Tibial artery (tissue), 4 donors: ENCODE results near the gene OR7A5.

Experiments
- DNase-seq, 2 donors: peaks; one replicate each; pipeline ENCODE4 v3.0.0-alpha.2; 2019
- H3K27ac ChIP-seq, 2 donors: fragments of 200-600 bp; sonication (generic) in 1 of 2; 1 replicate in 1 of 2; 2 replicates in 1 of 2; pipeline ENCODE4 v1.5.1; 2018 to 2019; ENCODE audit warnings: mild to moderate bottlenecking in 1 of 2
- H3K27me3 ChIP-seq, 2 donors: fragments of 200-600 bp; sonication (generic) in 1 of 2; one replicate each; pipeline versions ENCODE4 v1.5.1 to v1.6.0; 2016 to 2019
- H3K36me3 ChIP-seq, 3 donors: fragments of 200-600 bp; sonication (generic) in 2 of 3; one replicate each; pipeline ENCODE4 v1.5.1; 2016 to 2019; ENCODE audit warnings: mild to moderate bottlenecking in 2 of 3
- H3K4me1 ChIP-seq, 4 donors: fragments of 200-600 bp; sonication (generic) in 2 of 4; 1 replicate in 3 of 4; 2 replicates in 1 of 4; pipeline ENCODE4 v1.5.1; 2016 to 2019
- H3K4me3 ChIP-seq, 2 donors: fragments of 200-600 bp; sonication (generic) in 1 of 2; 1 replicate in 1 of 2; 2 replicates in 1 of 2; pipeline ENCODE4 v1.5.1; 2018 to 2019; ENCODE audit warnings: mild to moderate bottlenecking in 2 of 2
- H3K9me3 ChIP-seq, 3 donors: fragments of 200-600 bp; sonication (generic) in 1 of 3; one replicate each; pipeline ENCODE4 v1.5.1; 2016 to 2019
- intact Hi-C: fragments of 100-400 bp; cut with DNase I; formaldehyde crosslinking; loops from one replicate; pipeline ENCODE4 v1.15.0; 2023; ENCODE audit warnings: low total_unique reads
- TF ChIP-seq, protein P1 (sequence below), 2 experiments: fragments of 200-600 bp in 1 of 2; fragments of 450-650 bp in 1 of 2; IDR thresholded peaks; one replicate each; pipeline ENCODE4 v1.5.1; 2017 to 2019; ENCODE audit warnings: antibody characterized with exemption in 2 of 2, mild to moderate bottlenecking in 1 of 2, moderate library complexity in 1 of 2

Gene OR7A5

GRCh38 chr19:14843169-14843568 lies 8.2 kb upstream of the OR7A5 start:
- H3K27ac ChIP-seq, result no peak overlapping the region
- H3K27me3 ChIP-seq, result peaks cover 0 to 9% of the 10 kb centered on the region in 2 donors
- H3K9me3 ChIP-seq, result no peaks in the 10 kb centered on the region
- H3K36me3 ChIP-seq, result no peaks in the 10 kb centered on the region
- no peaks in the 10 kb centered on the region for H3K4me1 ChIP-seq
- TF ChIP-seq, protein P1, sequence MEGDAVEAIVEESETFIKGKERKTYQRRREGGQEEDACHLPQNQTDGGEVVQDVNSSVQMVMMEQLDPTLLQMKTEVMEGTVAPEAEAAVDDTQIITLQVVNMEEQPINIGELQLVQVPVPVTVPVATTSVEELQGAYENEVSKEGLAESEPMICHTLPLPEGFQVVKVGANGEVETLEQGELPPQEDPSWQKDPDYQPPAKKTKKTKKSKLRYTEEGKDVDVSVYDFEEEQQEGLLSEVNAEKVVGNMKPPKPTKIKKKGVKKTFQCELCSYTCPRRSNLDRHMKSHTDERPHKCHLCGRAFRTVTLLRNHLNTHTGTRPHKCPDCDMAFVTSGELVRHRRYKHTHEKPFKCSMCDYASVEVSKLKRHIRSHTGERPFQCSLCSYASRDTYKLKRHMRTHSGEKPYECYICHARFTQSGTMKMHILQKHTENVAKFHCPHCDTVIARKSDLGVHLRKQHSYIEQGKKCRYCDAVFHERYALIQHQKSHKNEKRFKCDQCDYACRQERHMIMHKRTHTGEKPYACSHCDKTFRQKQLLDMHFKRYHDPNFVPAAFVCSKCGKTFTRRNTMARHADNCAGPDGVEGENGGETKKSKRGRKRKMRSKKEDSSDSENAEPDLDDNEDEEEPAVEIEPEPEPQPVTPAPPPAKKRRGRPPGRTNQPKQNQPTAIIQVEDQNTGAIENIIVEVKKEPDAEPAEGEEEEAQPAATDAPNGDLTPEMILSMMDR (IDR thresholded peaks at IDR 0.05), result no peak
- no peak for DNase-seq
- H3K4me3 ChIP-seq, result no peak overlapping the region
- intact Hi-C loops, result no loop called here

DNA sequence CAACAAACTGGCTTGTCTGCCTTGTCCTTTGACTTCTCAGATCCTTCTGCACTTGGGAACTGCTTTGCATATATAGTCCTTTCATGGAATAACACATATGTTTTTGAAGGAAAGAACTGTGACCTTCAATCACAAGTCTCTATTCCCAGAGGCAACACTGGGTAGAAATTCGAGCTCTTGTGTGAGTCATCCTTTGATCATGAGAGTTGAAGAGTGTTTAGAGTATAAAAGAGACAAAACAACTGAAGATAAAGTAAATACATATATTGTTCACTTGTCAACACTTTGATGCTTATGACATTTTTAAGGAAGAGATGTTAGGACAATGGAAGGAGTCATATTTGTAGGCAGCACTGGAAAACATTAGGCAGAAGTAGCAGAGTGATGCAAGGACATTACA lies 5.2 kb upstream of the OR7A5 start:
- no peaks in the 10 kb centered on the region for H3K9me3 ChIP-seq
- H3K36me3 ChIP-seq, result no peaks in the 10 kb centered on the region
- no peak for DNase-seq
- no peak overlapping the region for H3K4me3 ChIP-seq
- H3K4me1 ChIP-seq, result no peaks in the 10 kb centered on the region
- no peak overlapping the region for H3K27ac ChIP-seq
- intact Hi-C loops, result no loop called here
- TF ChIP-seq, protein P1 (IDR thresholded peaks at IDR 0.05), result no peak
- H3K27me3 ChIP-seq, result peaks cover 0 to 9% of the 10 kb centered on the region in 2 donors

DNA sequence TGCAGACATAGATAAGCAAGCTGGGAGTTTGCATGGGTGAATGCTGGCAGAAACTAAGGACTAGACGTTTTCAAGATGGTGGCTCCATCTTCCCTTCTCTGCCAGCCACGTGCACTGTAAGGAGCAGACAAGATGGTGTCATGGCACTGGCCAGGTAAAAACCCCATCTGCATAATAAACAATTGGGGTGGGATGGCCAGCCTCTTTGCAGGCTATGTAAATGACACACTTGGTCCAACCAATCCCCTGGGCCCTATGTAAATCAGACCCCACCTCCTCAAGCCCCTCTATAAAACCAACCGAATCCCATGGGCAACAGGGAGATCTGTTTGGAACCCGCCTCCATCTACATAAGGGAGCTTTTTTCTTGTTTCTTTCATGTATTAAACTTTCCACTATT lies 2.4 kb upstream of the OR7A5 start:
- Histone ChIP-seq H3K9me3 (no peaks in the 10 kb centered on the region), H3K27me3 (peaks cover 0 to 4% of the 10 kb centered on the region in 2 donors), H3K4me1 (no peaks in the 10 kb centered on the region), H3K4me3 (no peak overlapping the region), H3K36me3 (no peaks in the 10 kb centered on the region), H3K27ac (no peak overlapping the region)
- DNase-seq, result no peak
- TF ChIP-seq, protein P1 (IDR thresholded peaks at IDR 0.05), result no peak
- intact Hi-C loops, result no loop called here

- no peak for DNase-seq
- Histone ChIP-seq H3K27ac (no peak overlapping the region), H3K4me1 (no peaks in the 10 kb centered on the region), H3K9me3 (no peaks in the 10 kb centered on the region), H3K4me3 (no peak overlapping the region), H3K36me3 (no peaks in the 10 kb centered on the region), H3K27me3 (no peaks in the 10 kb centered on the region)
- intact Hi-C loops, result no loop called here
- TF ChIP-seq, protein P1 (IDR thresholded peaks at IDR 0.05), result no peak
Measured at GRCh38 chr19:14830702-14831101, 4.3 kb downstream of the OR7A5 start.

GRCh38 chr19:14826006-14826405 lies 9.0 kb downstream of the OR7A5 start:
- Histone ChIP-seq H3K4me3 (no peak overlapping the region), H3K27ac (no peak overlapping the region)
- TF ChIP-seq, protein P1 (IDR thresholded peaks at IDR 0.05), result no peak

GRCh38 chr19:14821937-14822336 lies 13.0 kb downstream of the OR7A5 start:
- intact Hi-C loops, result no loop called here
- no peaks in the 10 kb centered on the region for H3K4me1 ChIP-seq
- TF ChIP-seq, protein P1 (IDR thresholded peaks at IDR 0.05), result no peak
- H3K36me3 ChIP-seq, result no peaks in the 10 kb centered on the region
- no peak overlapping the region for H3K4me3 ChIP-seq
- H3K9me3 ChIP-seq, result peaks cover 0 to 3% (median 0%) of the 10 kb centered on the region in 3 donors
- no peak overlapping the region for H3K27ac ChIP-seq
- DNase-seq, result no peak
- peaks cover 0 to 13% of the 10 kb centered on the region in 2 donors for H3K27me3 ChIP-seq

More at GRCh38 chr19:14826006-14826405, 9.0 kb downstream of the OR7A5 start:
- Histone ChIP-seq H3K4me1 (no peaks in the 10 kb centered on the region), H3K9me3 (peaks cover 0 to 3% (median 0%) of the 10 kb centered on the region in 3 donors), H3K36me3 (no peaks in the 10 kb centered on the region), H3K27me3 (peaks cover 0 to 13% of the 10 kb centered on the region in 2 donors)
- intact Hi-C loops, result no loop called here
- no peak for DNase-seq
